OCI-LY7 (cell line): ENCODE results near the gene FGFRL1. TPM values are rescaled to one million over a fixed set of nuclear protein-coding genes. Genes with fewer than 3 reads are reported as not detected.

Source experiments
- BruUV-seq: library from RNA; stranded (reverse); fragments of 400-500 nt; replicated peaks from 2 replicates; lab custom pipeline; 2021; lab: Mats Ljungman, UMichigan
- CTCF ChIA-PET: fragments of 300-600 bp; sonication (Branson Sonifier 250); formaldehyde crosslinking; loops from one replicate; lab custom pipeline; 2022; ENCODE audit warnings: antibody characterized with exemption; ENCODE audit not compliant: unreplicated experiment; lab: Charles Lee
- POLR2A ChIA-PET: fragments of 300-600 bp; sonication (Branson Sonifier 250); formaldehyde crosslinking; loops from one replicate; lab custom pipeline; 2022; ENCODE audit warnings: antibody characterized with exemption; lab: Charles Lee
- DNase-seq: peaks from one replicate; pipeline ENCODE4 v3.0.0-alpha.2; 2015; ENCODE audit warnings: low spot score
- H2AFZ ChIP-seq: fragments of 200-600 bp; sonication (generic), shearing (Covaris generic); 2 replicates; pipeline ENCODE4 v1.6.1; 2014; ENCODE audit warnings: mild to moderate bottlenecking, antibody characterized with exemption, low read length, moderate library complexity
- H3K27ac ChIP-seq: fragments of 200-600 bp; sonication (generic); 2 replicates; pipeline ENCODE4 v1.5.1; 2014; ENCODE audit warnings: mixed run types, low read depth, mild to moderate bottlenecking, moderate library complexity, low read length, inconsistent platforms; ENCODE audit not compliant: poor library complexity, severe bottlenecking
- H3K36me3 ChIP-seq: fragments of 200-600 bp; sonication (generic); 2 replicates; pipeline ENCODE4 v1.6.1; 2014; ENCODE audit warnings: mild to moderate bottlenecking, antibody characterized with exemption, low read length, moderate library complexity, mixed read lengths; ENCODE audit not compliant: insufficient read depth
- H3K4me1 ChIP-seq: fragments of 200-600 bp; sonication (generic); 2 replicates; pipeline ENCODE4 v1.5.1; 2014; ENCODE audit warnings: mild to moderate bottlenecking, low read length; ENCODE audit not compliant: insufficient read depth, poor library complexity, severe bottlenecking
- H3K4me2 ChIP-seq: fragments of 200-600 bp; sonication (generic); 2 replicates; pipeline ENCODE4 v1.6.1; 2014; ENCODE audit warnings: mild to moderate bottlenecking, low read length
- H3K4me3 ChIP-seq: fragments of 200-600 bp; sonication (generic); 2 replicates; pipeline ENCODE4 v1.5.1; 2014; ENCODE audit warnings: mild to moderate bottlenecking, low read depth, low read length; ENCODE audit not compliant: poor library complexity, severe bottlenecking
- H3K79me2 ChIP-seq: fragments of 200-600 bp; sonication (generic); 2 replicates; pipeline ENCODE4 v1.6.1; 2016; ENCODE audit warnings: low read depth, mild to moderate bottlenecking, low read length, moderate library complexity, mixed read lengths; ENCODE audit not compliant: insufficient read depth
- H3K9me2 ChIP-seq: fragments of 200-600 bp; sonication (generic); 2 replicates; pipeline ENCODE4 v1.6.1; 2016; ENCODE audit warnings: mild to moderate bottlenecking, low read length, mixed read lengths; ENCODE audit not compliant: insufficient read depth
- H3K9me3 ChIP-seq: fragments of 200-600 bp; sonication (generic); 2 replicates; pipeline ENCODE4 v1.6.1; 2014; ENCODE audit warnings: mild to moderate bottlenecking, mixed run types, low read length, mixed read lengths
- H4K20me1 ChIP-seq: fragments of 200-600 bp; sonication (generic); 2 replicates; pipeline ENCODE4 v1.6.1; 2014; ENCODE audit warnings: mild to moderate bottlenecking, antibody characterized with exemption, low read length, moderate library complexity, mixed read lengths; ENCODE audit not compliant: insufficient read depth
- CTCF ChIP-seq: fragments of 200-600 bp; sonication (generic); conservative IDR thresholded peaks from 2 replicates; pipeline ENCODE4 v1.5.1; 2014; ENCODE audit warnings: mild to moderate bottlenecking, antibody characterized with exemption, low read length, moderate library complexity, mixed read lengths
- EZH2phosphoT487 ChIP-seq: fragments of 200-600 bp; sonication (generic); IDR thresholded peaks from 2 replicates; pipeline ENCODE4 v1.6.1; 2018; ENCODE audit warnings: low read depth, borderline replicate concordance, mild to moderate bottlenecking, mixed run types, antibody characterized with exemption, low read length, moderate library complexity, mixed read lengths
- intact Hi-C: fragments of 100-400 bp; cut with micrococcal nuclease; formaldehyde crosslinking; loops from one replicate; pipeline ENCODE4 v1.10.0; 2022; ENCODE audit not compliant: unreplicated experiment
- total RNA-seq, 2 experiments: library from RNA; depleted of rRNA in 1 of 2; stranded (reverse); fragments of >200 nt in 1 of 2; shearing (Covaris generic) in 1 of 2; gene quantifications; 2 replicates each; pipeline ENCODE4 v1.2.3, GENCODE V29; 2014 to 2022

Gene FGFRL1
- total RNA-seq, 2 experiments from 2014 or later = 1.4 to 2.7 TPM

- intact Hi-C loops = loop anchor here (5.0 kb wide), 1 partner anchor 92 kb away; no protein-coding TSS in a partner anchor
- H2AFZ ChIP-seq = no peak overlapping the region
- H3K9me3 ChIP-seq = no peaks in the 10 kb centered on the region
- no peaks in the 10 kb centered on the region for H3K4me1 ChIP-seq
- H3K79me2 ChIP-seq = no peaks in the 10 kb centered on the region
- H3K27ac ChIP-seq = no peak overlapping the region
- no peak overlapping the region for H3K4me3 ChIP-seq
- ChIA-PET CTCF (no interaction called here), POLR2A (interaction anchor here (0.7 kb wide), 1 partner anchor 1302 kb away, joined by 3 read pairs; no protein-coding TSS in a partner anchor)
- no peak overlapping the region for H3K4me2 ChIP-seq
- no peaks in the 10 kb centered on the region for H4K20me1 ChIP-seq
- no peak for DNase-seq
- BruUV-seq = no TSS peak
- H3K9me2 ChIP-seq = no peaks in the 10 kb centered on the region
- no peak for TF ChIP-seq CTCF
- TF ChIP-seq EZH2phosphoT487 = no peak
- no peaks in the 10 kb centered on the region for H3K36me3 ChIP-seq
Observed at GRCh38 chr4:984336-985054, 26.9 kb upstream of the FGFRL1 start.

GRCh38 chr4:985123-985830 is 26.1 kb upstream of the FGFRL1 start:
- H3K79me2 ChIP-seq = no peaks in the 10 kb centered on the region
- BruUV-seq = no TSS peak
- H2AFZ ChIP-seq = no peak overlapping the region
- H3K9me2 ChIP-seq = no peaks in the 10 kb centered on the region
- TF ChIP-seq EZH2phosphoT487 (no peak), CTCF (no peak)
- no peaks in the 10 kb centered on the region for H3K9me3 ChIP-seq
- no peaks in the 10 kb centered on the region for H3K4me1 ChIP-seq
- peak overlapping the region; percentile 66; the same call in 1 of the 2 replicates for H3K4me2 ChIP-seq
- no peak overlapping the region for H3K4me3 ChIP-seq
- CTCF ChIA-PET = no interaction called here
- no peaks in the 10 kb centered on the region for H3K36me3 ChIP-seq
- DNase-seq = no peak
- H3K27ac ChIP-seq = no peak overlapping the region
- POLR2A ChIA-PET = no interaction called here
- intact Hi-C loops = loop anchor here (5.0 kb wide), 1 partner anchor 93 kb away; no protein-coding TSS in a partner anchor
- H4K20me1 ChIP-seq = no peaks in the 10 kb centered on the region
